ENCODE results near the gene RABEP1.

RABEP1 gene

DNA sequence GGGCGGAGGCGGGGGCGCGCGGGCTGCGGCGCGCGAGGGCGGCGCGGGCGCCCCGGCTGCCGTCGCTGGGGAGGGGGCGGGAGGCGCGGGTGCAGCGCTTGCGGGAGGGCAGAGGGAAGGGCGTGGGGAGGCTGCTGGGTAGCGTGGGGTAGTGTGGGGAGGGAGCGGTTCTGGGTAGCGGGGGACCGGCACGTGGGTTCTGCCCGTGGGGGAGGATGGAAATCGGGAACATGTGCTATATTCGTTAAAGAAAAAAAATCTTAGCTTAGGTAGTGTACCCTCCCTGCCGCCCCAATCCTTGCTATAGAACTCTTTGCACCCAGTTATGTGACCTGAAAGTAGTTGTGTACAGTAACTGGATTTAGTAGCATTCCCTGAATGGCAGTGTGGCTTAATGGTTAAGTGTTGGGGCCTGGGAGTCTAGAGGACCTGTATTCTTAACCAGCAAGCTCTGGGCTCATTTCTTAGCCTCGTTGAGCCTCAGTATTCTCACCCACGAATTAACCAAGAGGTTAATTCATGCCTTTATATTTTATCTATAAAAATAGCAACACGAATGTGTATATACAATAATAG, 646 bp downstream of the RABEP1 start:
- peak; percentile 48 for DNase-seq

DNA sequence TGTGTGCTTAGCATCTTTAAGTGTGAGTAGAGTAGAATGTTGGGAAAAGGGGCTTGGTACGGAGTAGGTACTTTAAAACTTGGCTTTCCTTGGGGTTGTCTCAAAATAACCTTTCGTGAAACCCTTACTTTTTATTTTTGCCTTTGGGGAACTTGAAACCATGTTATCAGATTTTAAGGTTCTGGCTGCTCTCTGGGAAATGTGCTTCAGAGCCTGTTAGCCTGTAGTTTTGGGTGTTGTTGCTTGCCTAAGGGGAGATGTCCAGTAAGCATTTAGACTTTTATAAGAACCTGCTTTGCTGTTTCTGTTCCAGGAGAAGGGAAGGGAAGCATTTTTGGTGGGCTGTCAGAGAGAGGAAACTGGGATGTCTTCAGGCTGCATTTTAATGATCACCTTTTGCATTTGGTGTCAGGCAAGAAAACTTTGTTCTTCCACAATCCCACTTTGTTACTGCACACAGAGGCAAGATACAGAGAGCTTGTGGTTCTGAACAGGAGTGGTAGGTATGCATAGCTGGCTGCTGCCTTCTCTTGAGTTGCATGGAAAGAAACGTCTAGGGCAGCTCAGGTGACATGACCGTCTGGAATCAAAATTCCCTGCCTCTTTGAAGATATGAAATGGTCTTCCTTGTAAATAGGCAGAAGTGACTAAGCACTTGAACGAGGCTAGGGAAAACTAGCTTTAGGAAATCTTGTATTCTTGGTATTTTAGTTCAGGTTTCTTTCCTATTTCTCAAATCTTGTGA, 1.7 kb downstream of the RABEP1 start:
- no peak for DNase-seq

DNA sequence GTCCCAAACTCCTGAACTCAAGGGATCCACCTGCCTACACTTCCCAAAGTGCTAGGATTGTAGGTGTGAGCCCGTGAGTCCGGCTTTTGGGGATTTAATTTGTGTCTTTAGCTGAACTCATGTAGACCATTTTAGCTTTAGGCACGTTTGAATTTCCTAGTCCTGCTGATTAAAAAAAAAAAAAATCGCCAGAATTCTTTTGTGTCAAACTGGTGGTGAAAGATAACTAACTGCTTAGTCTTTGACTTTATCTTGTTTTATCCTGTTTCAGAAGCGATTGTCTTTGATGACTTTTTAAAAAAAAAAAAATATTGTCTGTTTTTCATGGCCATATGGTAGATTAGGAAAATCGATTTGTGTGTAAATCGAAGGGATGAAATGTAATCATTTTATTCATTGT, 2.6 kb downstream of the RABEP1 start:
- DNase-seq = no peak

DNA sequence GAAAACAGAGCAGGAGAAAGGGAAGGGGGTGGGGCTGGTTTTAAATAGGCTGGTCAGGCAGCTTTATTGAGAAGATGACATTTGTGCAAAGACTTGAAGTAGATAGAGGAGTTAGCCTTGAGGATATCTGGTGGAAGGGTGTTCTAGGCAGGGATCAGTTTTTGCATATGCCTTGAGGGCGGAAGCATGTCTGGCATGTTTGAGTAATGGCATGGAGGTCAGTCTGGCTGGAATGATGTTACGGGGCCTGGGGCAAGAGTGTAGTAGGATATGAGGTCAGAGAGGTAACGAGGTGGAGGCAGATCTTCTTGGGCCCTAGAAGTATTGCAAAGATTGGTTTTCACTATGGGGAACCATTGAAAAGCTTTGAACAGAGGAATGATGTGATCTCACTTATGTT, 4.8 kb downstream of the RABEP1 start:
- DNase-seq = no peak

DNA sequence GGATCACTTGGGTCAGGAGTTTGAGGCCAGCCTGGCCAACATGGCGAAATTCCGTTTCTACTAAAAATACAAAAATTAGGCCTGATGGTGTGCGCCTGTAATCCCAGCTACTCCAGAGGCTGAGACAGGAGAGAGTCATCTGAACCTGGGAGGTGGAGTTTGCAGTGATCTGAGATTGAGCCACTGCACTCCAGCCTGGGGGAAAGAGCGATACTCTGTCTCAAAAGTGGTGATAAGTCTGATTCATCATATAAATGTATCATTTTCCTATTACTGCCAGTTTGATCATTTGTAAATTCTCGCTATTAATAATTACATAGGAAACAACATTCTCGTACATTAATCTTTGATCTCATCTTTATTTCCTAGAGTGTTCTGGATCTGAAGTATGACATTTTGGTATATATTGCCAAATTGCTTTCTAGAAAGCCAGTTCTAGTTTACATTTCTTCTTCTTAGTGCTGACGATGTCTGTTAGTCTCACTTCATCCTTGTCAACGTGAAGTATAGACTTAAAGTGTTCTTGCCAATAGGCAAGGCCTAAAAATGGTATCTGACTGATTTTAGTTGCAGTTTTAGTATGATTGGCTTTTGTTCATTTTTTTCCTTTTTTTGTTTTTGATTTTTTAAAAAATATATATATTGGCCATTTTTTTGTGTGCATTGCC, 9.7 kb downstream of the RABEP1 start:
- DNase-seq = no peak

DNA sequence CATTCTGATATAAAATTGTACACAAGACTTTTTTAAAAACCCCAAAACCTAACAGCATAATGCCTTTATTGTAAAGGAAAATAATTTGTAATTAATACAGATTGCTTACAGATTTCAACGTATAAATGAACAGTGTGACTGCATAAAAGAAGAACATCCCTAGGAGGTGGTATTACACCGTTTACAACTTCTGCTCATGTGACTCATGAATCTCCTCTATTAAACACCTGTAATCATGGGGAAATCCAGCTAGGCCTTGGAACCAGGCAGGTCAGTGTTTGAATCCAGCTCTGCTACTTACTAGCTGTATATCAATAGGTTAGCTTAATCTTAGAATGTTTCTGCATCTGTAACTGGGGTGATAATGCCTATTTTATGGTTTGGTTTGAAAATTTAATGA, 15.2 kb downstream of the RABEP1 start:
- DNase-seq = no peak

DNA sequence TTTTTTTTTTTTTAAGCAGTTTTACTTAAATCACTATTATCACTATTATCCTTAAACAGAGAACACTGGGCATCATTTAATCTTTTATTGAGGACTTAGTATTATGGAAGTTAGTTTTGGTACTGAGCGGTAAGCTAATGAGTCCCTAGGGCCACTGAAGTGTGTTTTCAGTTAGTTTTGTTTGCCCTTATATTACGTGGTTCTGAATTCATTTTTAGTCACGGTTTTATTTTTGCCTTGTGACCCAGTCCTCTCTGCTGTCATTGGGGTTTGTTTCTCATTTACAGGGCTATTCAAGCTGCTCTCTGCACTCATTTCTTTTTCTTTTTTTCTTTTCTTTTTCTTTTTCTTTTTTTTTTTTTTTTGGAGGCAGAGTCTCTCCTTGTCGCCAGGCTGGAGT, 17.3 kb downstream of the RABEP1 start:
- DNase-seq = no peak

DNA sequence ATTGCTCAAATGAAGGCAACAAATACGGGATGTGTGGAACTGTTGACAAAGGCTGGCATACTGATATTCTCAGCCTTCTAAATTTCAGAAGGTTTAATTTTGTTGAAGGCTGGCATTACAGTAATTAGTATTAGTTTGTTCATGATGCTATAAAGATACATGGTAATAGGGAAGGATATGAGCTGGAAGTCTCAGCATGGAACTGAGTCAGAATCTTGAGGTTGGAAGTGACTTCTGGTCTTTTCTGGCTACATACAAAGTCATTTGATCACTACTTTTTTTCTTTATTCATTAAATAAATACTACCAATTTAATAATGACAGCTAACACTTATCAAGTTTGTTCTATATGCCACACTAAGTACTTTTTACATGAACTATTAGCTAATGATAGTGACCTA, 22.6 kb downstream of the RABEP1 start:
- no peak for DNase-seq

DNA sequence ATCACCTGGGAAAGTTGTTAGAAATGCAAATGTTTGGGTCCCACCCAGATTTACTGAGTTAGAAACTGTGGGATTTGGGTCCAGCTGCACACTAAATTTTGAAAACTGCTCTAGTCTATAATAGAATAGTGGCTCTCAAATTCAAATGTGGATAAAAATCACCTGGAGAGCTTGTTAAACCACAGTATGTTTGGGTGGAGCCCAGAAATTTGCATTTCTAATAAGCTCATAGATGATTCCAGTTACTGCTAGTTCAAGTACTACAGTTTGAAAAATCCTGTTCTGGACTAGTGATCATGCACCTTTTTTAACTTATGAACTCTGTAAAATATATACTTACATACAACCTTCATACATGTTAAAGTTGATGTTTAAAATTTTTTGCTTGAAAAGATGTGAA, 27.8 kb downstream of the RABEP1 start:
- DNase-seq = no peak

DNA sequence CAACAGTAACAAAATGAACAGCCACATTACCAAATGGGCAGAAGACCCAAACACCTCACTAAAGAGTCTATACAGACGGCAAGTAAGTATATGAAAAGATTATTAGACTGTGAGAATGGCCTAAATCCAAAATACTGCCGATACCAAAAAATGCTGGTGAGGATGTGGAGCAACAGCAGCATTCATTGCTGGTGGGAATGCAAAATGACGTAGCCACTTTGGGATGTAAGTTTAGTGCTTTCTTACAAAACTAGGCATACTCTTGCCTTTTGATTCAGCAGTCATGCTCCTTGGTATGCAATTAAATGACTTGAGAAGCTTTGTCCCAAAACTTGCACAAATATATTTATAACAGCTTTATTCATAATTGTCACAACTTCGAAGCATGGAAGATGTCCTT, 43.8 kb downstream of the RABEP1 start:
- no peak for DNase-seq

DNA sequence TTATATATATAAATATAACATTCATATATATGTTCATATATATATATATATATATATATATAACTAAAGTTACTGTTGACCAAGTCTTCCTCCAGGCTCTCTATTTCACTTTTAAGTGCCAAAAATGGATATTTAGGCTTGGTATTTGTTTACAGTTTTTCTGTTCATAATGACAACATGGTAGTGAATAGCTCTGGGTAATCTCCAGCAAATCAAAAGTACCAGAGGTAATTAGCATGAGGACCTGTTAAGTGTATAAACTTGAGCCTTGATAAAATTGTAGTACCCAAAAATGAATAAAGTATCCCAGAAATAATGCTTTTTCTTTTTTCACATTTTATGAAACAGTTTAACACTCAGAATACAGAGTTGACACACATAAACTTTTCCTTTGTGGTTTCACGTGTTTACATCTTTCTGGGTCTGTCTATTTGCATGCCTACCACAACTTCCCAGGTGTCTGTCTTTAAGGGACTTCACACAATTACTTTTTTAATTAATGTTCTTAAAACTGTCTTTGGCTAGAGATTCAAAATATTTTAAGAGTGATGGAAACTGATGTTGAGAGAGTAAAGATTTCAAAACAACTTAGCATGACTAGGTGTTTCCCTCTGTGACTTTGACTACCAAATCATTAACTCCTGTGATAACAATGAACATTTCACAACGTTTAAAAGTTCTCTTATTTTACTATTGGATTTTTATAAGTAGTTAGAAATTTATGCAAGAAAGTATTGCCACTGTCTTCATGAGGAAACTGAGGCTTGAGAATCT, 47.9 kb downstream of the RABEP1 start:
- peak; percentile 13 for DNase-seq

DNA sequence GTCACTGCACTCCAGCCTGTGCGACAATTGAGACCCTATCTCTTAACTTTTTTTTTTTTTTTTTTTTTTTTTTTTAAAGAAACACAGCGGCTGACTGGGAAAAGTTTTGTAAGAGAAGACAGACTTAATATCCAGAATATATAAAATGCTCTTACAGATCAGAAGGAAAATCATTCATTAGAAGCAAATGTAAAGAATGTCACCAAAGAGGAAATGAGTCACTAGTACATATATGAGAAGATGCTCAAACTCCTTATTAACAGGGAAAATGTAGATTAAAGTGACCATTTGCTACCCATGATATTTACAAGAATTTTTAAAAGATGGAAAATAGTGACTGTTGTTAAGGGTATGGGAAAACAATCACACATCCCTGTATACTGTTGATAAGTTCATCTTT, 48.9 kb downstream of the RABEP1 start:
- DNase-seq = no peak

DNA sequence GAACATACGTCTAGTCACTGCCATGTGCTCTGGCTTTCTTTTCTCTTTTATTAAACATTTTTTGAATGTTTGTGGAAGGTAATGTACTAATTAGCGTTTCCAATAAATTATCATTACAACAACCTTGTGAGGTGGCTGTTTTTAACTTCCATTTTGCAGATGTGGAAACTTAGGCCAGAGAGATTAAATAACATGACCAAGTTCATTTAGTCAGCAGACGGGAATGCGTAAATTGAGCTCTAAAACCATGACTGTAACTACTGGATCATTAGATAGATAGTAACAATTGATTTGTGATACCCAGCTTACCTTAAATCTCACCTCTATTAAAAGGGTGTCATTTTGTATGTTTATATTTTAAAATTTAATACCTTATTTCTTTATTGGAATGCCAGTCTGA, 49.4 kb downstream of the RABEP1 start:
- DNase-seq = no peak

DNA sequence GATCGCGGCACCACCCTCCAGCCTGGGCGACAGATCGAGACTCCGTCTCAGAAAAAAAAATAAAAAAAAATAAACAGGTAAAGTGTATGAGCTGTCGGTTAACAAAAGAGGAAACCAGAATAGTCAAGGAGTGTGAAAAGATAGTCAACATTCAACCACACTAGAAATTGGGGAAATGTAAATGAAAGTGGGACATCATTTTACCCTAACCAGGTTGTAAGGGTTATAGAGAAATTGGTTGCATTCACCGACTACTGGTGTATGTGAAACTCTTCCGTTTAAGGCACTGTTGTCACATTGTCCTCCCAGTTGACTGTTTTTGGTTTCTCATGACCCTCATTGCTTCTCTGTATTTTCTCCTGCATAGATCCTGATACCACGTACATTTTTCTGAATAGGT, 62.8 kb downstream of the RABEP1 start:
- no peak for DNase-seq

DNA sequence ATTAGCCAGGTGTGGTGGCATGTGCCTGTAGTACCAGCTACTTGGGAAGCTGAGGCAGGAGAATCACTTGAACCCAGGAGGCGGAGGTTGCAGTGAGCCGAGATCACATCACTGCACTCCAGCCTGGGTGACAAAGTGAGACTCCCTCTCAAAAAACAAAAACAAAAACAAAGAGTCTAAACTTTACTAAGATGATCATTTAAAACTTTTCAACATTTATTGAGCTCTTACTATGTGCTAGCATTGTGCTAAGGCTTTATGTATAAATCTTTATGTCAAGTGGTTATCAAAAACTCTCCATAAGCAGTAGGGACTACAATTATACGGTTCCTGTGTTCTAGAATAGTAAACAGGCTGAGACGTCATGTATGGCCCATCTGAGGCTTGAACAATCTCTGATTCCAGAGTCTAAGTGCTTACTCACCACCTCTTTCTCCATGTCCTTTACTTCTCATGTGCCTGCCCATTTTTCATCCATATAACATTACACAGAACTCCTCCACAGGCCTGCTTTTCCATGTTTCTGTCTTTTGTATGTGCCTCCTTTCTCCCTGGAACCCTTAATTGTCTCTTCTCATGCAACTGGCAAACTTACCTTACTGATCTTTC, 70.7 kb downstream of the RABEP1 start:
- no peak for DNase-seq

DNA sequence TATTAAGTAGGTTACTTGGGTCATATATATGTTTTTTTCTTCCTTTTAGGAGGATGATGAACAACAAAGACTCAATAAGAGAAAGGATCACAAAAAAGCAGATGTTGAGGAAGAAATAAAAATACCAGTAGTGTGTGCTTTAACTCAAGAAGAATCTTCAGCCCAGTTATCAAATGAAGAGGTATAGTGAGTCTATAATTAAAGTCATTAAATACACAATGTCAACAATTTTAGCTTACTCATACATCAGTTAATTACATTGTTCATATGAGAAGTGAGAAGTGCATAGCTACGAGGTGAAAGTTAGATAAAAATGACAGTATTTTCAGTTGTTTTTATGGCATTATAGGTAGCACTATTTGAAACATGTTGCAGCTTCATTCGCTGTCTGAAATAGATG, 72.2 kb downstream of the RABEP1 start:
- DNase-seq = no peak

DNA sequence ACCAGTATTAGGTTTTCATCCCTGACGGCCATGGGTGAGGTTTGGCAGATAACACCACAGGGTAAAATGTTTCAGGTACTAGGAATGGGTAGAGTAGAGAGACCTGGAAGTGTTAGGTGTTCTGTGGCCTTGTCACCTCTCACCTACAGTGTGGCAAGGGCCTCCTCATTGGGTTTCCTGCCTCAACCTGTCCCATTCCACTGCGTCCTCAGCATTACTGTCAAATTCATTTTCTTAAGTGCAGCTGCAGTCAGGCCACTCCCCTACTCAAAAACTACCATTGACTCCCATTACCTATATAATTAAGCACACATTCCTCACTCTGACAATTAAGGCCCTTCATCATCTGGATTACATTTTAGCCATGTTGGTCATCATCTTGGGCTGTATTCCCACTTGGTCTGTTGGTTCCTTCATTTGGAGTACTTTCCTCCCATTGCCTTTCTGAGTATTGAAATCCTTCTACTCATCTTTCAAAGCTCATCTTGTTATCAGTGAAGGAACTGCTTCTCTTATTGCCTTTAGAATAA, 72.9 kb downstream of the RABEP1 start:
- no peak for DNase-seq

DNA sequence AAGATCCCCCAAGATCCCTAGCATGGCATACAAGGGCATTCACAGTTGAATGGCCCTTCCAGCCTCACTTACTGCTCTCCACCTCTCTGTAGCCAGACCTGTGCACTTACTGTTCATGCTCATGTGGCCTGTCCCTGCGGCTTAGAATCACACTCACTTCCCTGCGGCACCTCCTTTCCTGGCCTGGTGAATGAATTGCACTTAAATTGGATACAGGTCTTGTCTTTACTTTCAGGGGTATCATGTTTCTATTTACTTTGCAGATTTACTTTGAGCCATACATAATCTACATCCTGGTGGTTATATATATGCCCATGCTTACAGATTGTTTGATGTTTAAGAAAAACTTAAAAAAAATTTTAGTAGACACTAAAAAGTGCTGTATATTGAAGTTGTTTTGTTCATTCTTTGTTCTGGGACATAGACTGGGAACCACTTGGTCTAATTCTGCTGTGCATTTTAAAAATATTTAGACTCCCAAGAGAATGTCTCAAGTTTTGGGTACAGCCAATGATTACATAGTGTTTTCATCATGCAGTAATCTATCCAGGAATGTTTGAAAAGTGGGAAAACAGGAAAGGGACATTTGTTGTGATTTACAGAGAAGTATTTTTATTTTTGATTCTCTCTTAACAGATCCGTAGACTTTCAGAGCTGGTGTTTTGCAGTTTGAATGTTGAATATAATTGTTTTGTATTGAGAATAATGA, 73.5 kb downstream of the RABEP1 start:
- no peak for DNase-seq

DNA sequence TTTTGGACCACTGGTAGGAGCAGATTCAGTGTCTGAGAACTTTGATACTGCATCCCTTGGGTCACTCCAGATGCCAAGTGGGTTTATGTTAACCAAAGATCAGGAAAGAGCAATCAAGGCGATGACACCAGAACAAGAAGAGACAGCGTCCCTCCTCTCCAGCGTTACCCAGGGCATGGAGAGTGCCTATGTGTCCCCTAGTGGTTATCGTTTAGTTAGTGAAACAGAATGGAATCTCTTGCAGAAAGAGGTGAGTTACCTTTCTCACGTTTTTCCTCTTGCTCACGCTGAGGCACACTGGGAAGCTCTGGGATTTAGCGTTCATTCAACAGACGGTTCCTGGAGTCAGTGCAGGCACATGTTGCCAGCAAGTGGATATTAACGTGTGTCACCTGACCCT, 79.3 kb downstream of the RABEP1 start:
- DNase-seq = no peak

DNA sequence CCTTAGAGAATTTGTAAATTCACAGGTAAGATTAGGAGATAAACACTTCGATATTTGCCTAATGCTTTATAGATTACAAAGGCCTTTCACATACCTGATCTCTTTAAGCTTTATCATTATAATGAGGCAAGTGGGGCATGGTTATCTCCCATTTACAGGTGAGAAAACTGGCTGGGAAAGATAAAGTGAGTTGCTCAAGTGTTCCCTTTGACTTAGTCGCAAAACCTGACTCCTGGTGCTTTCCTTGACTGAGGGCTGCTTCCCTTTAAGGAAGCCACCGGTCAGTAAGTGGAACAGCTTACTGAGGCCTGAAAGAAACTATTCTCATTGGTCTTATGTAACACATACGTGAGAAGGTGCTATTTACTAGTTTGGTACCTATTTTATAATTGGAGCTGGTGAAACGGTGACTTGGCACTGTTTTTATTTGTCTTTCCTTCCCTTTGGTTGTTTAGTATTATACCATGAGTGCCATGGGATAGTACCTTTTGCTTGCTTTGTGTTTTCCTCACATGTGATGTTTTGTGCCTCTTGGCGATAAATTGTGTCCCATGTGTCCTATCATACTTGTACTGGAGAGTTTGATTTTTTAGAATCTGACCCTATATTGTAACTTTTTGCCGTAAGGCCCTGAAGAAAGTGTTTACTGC, 80.2 kb downstream of the RABEP1 start:
- no peak for DNase-seq

DNA sequence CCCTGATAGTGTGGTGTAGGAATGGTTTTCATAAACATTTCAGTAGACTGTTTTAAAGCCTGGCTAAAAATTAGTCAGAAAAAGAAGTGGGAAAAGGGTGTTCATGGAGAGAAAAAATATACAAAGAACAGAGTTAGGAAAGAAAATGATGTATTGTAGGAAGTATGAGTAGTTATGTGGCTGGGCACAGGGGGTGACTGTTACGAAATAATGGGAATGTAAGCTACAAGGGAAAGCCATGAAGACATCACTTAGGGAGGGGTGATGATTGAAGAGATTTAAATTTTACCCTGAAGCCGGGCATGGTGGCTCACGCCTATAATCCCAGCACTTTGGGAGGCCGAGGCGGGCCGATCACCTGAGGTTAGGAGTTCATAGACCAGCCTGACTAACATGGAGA, 82.1 kb downstream of the RABEP1 start:
- no peak for DNase-seq

DNA sequence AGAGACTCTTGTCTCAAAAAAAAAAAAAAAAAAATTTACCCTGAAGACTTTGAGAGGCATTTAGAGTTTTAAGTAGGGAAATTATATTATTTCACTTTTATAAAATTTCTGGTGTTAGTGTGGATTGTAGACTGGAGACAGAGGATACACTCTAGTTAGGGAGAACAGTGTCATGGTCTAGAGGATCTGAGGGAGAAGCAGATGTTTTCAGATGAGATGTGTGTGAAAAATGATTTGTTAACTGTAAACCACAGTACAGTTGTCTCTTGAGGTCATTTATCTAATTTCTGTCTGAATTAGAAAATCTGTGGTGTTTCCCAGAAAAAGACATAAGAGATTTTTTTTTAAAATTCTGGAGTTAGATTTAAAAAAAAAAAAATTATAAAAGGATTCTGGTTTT, 82.6 kb downstream of the RABEP1 start:
- no peak for DNase-seq
